NCI-H146 treated with DMSO at 0.1 percent for 48 hours (cell line): Measurements from ENCODE around the gene ATXN1.

Source experiments
- DNase-seq: peaks from one replicate; lab custom pipeline; 2025; ENCODE audit not compliant: unreplicated experiment; lab: John Stamatoyannopoulos, UW

Gene ATXN1

DNA sequence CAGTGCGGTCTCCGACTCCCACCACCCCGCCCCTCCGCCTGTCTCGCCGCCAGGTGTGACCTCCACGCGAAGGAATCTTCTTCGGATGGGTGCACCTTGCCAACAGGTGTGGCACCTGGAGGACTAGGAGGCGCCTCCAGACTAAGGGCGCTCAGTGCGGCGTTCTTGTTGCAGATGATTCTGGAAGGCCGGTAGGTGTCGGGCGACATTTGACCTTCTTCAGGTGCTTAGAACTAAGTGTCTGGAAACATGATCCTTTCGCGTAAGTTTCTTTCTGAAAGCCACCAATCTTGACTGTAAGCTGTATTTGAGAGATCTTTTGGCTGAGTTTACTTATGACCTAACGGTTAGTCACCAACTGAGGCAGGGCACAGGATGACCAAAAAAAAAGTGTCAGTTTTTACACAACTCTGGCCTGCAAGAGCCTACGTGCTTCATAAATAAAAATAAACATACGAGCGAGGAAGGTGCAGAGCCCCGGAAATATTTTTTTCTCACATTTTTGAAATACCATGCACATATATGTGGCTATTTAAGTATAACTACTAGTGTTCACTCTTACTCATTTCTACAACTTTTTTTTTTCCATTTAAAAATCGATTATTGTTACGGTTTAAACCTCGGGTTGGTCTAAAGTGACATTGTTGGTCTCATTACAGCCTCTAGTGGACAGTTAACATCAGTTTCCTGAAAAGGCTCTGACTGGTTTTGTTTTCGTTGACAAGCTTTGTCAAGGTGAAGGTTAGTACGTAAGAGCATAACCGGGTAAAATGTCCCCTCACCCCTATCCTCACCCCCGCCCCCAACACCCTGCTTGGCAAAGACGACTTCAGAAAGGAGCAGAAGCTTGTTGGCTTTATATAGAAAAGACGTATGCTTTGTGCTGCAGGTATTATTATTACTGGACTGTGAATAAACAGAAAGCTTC, 1.6 kb upstream of the ATXN1 start:
- peak; percentile 23 for DNase-seq

DNA sequence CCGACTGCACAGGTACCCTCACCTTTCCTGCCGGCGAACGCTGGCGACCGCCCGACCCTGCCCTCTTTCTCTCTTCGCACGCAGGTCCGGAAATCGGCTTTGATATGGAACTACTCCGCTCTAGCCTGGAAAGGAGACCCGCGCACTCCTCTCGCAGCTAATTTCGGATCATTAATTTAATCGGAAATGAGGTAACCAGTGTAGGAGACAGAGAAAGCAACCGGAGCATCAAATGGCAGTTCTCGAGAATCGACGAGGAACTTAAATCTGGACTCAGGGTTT, 949 bp upstream of the ATXN1 start:
- DNase-seq: peak; percentile 19

- DNase-seq: peak; percentile 36
Observed at GRCh38 chr6:16761471-16762267, 409 bp upstream of the ATXN1 start.

DNA sequence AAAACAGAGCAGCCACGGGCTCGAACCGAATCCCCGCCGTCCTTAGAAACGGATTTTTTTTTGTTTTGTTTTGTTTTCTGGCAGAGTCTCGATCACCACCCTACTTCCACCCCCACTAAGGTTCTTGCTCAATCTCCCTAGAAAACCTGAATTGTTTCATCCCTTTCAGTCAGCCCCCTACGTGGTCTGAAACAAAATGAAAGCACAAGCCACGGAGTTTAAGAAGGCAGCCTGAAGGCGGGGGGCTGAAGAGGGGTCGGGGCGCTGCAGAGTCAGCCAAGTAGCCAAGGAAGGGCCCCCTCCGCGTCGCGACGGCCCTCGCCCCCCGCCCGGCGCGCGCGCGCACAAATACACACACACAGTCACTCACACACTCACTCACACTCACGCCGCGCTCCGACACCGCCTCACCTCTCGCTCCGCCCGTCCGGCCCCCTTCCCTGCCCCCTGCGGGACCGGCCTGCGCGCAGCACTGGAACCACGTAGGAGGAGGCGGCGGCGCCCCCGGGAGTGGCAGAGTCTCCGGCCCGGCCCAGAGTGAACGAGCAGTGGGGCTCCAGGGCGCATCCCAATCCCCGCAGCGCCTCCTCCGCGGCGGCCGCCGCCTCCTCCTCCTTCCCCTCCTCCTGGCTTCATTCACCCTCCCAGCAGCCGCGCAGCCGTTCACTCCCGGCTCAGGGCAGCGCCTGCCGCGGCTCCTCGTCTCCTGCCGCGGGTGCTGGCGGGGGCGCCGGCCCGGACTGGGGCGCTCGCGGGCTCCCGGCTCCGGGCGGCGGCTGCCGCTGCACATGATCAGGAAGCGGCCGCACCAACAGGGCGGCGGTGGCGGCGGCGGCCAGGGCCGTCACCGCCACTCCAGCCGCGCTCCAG, 1.4 kb downstream of the ATXN1 start:
- peak; percentile 29 for DNase-seq

DNA sequence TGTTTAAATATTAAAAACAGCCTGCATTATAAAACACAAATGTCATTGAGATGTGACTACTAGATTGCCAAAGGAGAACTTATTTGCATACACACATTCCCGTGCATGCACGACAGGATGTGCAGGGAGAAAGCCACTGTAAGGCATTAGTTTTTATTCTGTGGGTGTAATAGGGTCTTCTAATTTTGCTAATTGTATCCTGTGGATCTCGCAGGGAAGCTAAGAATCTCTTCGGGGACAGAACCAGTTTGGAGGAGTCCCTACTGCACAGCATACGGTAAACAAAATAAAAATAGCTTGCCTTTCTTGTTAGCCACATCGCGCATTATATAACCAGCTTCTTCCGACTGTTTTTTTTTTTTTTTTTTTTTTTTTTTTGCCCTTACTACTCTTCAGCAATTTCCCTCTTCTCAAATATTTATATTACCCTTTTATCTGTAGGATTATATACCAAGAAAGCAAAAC, 2.0 kb downstream of the ATXN1 start:
- DNase-seq: no peak

GRCh38 chr6:16758163-16758975, 2.9 kb downstream of the ATXN1 start:
- peak; percentile 44 for DNase-seq

GRCh38 chr6:16757332-16757731, 3.9 kb downstream of the ATXN1 start:
- no peak for DNase-seq

DNA sequence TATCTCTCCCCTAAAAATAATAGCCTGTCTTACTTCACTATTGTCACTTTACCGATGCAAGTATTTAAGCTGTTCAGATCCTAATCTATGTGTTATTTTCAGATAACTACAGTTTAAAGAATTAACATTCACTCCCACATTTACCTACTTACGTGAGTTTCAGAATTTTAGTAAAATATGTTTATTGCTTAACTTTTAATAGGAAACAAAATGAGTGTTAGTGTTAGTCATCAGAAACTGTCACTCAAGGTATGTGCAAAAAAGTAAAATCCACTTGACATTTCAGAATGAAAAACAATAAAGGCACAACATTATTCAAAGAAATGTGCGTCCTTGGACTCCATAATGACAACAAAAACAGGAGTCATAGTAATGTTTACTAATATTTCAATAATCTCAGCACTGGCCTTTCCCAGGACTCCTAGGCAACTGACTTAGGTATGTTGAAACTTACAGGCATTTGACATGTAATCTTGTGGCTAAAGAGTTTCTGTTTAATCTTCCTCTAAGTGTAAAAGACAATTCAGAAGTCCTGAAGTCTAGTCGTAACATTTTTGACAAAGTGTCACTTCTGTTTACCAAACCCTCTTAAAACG, 4.5 kb downstream of the ATXN1 start:
- no peak for DNase-seq

- no peak for DNase-seq
Observed at GRCh38 chr6:16755544-16755943, 5.7 kb downstream of the ATXN1 start.

GRCh38 chr6:16754876-16755275, 6.4 kb downstream of the ATXN1 start:
- DNase-seq: peak; percentile 11

- no peak for DNase-seq
Observed at GRCh38 chr6:16754274-16754673, 7.0 kb downstream of the ATXN1 start.

- DNase-seq: no peak
Observed at GRCh38 chr6:16753341-16753740, 7.9 kb downstream of the ATXN1 start.

- DNase-seq: no peak
Observed at GRCh38 chr6:16752206-16752866, 8.9 kb downstream of the ATXN1 start.

DNA sequence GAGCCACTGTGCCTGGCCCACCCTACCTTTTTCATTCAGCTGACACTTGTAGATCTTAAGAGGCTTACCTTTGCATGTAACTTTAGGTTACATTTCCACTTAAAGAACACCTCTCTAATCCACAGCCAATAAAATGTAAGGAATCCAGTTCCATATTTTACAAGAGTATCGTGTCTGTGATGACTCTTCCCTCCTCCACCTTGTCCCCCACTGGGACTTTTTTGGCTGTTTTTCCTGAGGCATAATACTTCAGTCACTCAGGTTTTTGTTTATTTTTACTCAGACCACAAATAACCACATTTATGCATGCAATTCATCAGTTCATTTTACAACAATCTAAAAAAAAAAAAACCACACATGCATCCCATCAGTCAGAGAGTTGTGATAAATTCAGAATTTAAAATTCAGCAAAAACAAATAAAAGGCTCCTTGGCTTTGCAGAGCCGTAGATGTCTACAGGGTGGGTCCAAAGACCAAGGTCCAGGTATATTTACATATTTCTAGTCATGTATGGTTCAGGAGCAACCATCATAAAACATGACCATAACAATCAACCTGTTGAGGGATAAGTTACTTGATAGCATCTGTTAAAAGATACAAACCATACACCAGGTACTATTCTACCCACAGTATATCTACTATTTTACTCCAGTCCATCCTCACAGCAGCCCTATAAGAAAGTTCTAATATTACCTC, 9.9 kb downstream of the ATXN1 start:
- DNase-seq: no peak

- DNase-seq: no peak
Observed at GRCh38 chr6:16750566-16750965, 10.7 kb downstream of the ATXN1 start.

GRCh38 chr6:16749516-16750485, 11.5 kb downstream of the ATXN1 start:
- no peak for DNase-seq

DNA sequence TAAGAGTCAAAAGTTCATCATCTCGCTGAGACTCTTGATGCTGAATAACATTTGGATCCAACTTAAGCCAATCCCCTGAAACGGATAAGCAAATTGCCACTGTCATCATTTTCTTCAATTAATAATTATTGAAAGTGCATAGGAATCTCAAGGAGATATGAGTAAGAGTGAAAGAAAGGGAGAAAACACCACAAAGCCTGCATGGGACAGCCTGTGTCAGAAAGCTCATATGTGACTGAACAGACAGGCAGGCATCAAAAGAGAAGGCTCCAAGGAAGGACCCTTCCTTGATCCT, 13.3 kb downstream of the ATXN1 start:
- DNase-seq: no peak
